Hematopoietic multipotent progenitor cell treated with erythropoietin and hydrocortisone succinate and interleukin-3 and kit ligand, for 6 days (in vitro differentiated cells): ENCODE results near the gene ALDH16A1.

Source experiments
- DNase-seq: peaks from one replicate; pipeline ENCODE4 v3.0.0-alpha.2; 2015

The ALDH16A1 gene

GRCh38 chr19:49423985-49424303 lies 29.1 kb upstream of the ALDH16A1 start:
- no peak for DNase-seq

- no peak for DNase-seq
Measured at GRCh38 chr19:49425178-49425577, 27.8 kb upstream of the ALDH16A1 start, which contains the start of gene GFY. Gene GFY, plus strand, starts transcription at chr19:49425388. Its CDS starts 1,043 bp downstream, at chr19:49426431.

GRCh38 chr19:49425922-49426592 lies 27.0 kb upstream of the ALDH16A1 start:
- DNase-seq = peak; percentile 34

GRCh38 chr19:49427339-49427738 lies 25.7 kb upstream of the ALDH16A1 start:
- no peak for DNase-seq

DNA sequence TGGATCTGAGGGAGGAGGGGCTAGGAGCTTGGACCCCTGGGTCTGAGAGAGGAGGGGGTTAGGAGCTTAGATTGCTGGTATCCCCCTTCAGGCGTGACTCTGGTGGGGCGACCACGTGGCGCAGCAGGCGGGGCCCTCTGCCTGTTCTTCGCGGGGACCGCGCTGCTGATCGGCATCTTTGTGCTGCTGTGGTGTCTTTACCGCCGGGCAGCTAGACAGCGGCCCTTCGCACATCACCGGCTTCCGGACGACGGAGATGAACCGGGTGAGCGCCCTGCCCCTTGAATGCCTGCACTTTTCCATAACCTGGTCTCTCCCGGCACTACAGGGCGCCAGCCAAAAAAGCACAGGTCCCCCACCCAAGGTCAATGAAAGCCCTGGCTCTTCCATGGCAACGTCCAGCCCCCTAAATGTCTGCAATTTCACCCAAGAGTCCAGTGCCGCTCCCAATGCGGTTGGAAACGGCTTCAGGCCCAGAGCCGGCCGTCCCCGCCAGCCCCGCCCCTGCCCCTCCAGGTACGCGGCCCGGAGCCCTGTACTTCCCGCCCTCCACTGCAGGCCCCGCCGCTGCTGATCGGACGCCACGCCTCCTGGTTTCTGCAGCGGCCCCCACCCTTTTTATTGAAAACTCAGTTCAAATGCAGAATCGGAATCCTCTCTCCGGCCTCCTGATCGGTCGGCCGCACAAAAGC lies 25.0 kb upstream of the ALDH16A1 start:
- DNase-seq = peak; percentile 41

- no peak for DNase-seq
Measured at GRCh38 chr19:49428547-49429451, 24.2 kb upstream of the ALDH16A1 start.

DNA sequence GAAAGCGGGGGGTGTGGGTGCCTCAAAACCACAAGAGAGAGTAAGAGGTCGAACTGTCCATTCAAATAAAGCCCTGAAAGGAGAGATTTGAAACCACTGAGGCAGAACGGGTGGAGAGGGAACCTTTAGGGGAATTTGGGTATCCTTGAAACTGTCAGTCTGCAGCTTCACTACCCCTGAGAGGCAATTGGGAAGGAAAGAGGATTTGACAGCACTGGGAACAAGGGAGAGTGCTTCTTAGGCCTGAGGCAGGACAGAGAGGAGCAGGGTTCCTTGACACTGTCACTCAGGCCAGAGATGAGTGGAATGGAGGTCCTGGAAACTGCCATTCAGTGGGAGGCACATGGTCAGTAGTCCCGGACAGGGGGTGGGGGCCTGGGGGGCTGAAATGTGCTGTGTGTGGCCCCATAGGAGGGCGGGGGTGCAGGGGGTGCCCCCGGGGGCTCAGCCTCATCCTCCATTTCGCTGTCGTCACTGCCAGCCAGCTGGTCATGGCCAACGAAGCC lies 22.8 kb upstream of the ALDH16A1 start:
- DNase-seq = no peak

DNA sequence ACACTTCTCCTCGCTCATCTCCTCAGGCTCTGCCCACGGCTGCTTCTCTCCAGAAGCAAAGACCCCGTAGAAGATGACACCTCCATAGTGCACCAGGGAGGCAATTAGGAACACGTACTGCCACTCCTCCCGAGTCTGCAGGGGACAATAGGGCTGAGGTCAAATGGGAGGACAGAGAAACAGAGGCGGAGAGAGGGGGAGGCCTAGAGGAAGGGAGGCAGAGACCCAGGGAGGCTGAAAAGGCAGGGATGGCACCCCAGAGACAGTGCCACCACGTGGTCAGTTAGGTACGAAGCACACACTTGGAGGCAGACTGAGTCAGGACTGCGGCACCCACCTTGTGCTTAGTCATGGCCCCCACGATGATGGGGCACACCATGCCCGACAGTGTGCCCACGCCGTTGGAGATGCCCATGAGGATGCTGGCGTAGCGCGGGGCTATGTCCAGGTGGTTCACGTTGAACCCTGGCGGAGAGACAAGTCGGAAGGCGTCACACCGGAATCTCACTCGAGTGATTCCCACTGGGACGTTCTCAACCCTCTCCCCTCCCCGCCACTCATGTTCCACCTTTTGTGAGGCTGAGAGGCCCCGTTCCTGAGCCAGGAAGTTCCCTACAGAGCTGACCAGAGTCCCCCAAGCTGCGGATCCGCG lies 22.2 kb upstream of the ALDH16A1 start:
- DNase-seq = peak; percentile 69

- DNase-seq = peak; percentile 44
Measured at GRCh38 chr19:49431330-49431749, 21.7 kb upstream of the ALDH16A1 start.

GRCh38 chr19:49432141-49433073 lies 20.6 kb upstream of the ALDH16A1 start:
- DNase-seq = peak; percentile 55

DNA sequence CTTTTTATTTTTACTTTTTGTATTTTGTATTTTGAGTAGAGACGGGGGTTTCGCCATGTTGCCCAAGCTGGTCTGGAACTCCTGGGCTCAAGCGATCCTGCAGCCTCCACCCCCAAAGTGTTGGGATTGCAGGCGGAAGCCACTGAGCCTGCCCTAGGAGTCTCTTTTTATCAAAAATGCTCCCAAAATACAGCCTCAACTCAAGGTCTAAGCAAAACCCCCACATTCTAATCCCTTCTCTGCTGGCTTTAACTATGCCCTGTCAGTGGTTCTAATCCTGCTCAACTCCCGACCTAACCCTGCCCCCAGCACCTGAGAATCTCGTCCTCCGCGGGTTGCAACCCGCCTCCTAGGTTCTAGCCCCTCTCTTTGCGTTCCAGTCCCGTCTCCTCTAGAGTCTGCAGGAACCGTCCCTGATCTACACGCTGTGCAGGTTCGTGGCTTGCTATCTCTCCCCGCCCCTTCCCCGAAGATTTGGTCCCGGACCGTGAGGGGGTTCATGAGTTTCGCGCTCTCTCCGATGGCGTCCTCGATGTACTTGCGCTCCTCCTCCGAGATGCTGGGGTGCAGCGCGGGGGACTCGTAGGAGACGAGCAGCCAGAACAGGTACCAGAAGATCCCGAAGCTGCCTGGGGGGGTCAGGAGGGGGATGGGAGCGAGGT lies 19.7 kb upstream of the ALDH16A1 start:
- no peak for DNase-seq

DNA sequence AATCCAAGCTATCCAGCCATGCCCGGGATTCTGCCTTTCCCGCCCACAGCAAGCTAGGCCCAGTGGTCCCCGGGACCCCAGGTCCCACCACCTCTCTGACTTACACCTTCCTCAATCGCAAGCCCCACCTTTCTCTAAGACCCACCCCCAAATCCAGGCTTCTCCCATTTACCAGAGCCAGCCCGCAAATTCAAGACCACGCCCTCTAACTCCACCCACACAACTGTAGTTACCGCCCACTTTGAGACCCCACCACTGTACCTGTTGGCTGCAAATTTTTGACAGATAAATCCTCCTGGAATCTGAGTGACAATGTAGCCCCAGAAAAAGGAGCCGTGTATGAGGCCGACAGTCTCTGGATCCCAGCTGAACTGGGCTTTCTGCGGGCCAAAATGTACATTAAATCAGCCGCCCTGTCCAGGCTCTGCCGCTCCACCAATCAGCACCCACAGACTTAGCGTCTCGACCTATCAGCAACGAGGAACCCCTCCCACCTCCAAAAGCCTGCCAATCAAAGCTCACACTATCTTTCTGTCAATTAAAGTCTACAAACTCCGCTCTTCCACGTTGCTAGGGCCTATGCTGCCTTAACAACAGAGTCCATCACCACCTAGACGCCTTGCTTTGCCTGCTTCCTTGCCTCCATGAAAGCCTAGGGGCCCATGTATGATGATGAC lies 18.0 kb upstream of the ALDH16A1 start:
- DNase-seq = peak; percentile 41

GRCh38 chr19:49435670-49436069 lies 17.4 kb upstream of the ALDH16A1 start:
- no peak for DNase-seq

GRCh38 chr19:49436381-49437017 lies 16.5 kb upstream of the ALDH16A1 start:
- DNase-seq = peak; percentile 77

DNA sequence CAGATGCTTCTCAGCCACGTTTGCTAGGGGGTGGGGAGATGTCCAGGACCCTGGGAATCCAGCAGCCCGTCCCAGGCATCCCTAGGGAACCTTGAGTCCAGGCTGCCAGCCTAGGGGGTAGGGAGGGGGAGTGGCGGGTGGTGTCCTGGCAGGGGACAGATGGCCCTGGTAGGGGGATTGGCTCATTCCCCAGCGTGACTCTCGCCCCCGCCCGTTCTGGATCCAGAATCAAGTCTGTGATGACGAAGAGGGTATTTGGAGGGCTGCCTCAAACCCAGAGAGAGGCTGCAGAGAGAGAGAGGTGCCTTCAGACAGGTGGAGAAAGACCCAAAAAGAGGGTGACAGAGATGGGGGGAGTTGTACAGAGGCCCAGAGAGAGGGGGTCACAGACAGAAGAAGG lies 15.8 kb upstream of the ALDH16A1 start:
- DNase-seq = no peak

GRCh38 chr19:49438261-49438660 lies 14.8 kb upstream of the ALDH16A1 start:
- DNase-seq = no peak

GRCh38 chr19:49439836-49440235 lies 13.2 kb upstream of the ALDH16A1 start:
- DNase-seq = no peak

DNA sequence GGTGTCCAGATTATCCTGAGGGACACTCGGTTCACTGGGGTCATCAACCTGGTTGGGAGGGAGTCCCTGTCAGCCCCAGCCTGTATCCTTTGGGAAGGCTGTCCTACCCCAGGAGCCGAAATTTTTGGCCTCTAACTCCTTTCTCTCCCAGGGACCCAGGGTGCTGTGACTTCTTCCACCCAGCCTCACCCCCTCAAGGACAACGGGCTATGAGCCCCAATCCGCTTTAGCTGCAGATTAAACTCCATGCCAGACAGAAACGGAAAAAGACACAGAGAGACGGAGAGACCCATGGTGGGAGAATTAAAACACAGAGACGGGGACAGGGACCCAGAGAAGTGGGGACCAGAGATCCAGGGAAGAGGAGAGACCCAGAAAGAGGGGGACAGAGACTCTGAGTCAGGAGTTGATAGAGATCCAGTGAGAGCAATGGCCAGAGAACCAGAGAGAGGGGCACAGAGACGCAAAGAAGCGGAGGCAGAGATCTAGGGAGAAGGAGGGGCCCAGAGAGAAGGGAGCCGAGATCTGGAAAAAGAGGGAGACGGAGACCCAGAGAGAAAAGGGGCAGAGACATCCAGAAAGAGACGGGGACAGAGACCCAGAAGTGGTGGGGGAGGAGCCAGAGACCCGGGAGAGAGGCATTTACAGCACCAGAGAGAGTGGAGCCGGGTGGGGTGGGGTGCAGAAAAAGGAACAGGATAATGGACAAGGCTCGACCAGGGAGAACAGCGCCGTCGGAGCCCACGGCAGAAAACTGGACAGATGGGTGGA lies 12.4 kb upstream of the ALDH16A1 start:
- no peak for DNase-seq
